Liver (tissue), 9 donors: ENCODE data around the gene SP7. TPM values are rescaled to one million over a fixed set of nuclear protein-coding genes. Genes with fewer than 3 reads are reported as not detected.

Experiments
- DNase-seq: peaks from one replicate; pipeline ENCODE4 v3.0.0-alpha.2; 2017; ENCODE audit warnings: low spot score
- H3K27ac ChIP-seq, 2 donors: one replicate each; pipeline ENCODE4 v1.7.0; 2013; ENCODE audit warnings: inconsistent platforms in 2 of 2, low read length in 2 of 2, control low read depth in 1 of 2, low read depth in 1 of 2, mild to moderate bottlenecking in 1 of 2
- H3K27me3 ChIP-seq, 4 donors: one replicate each; pipeline versions ENCODE4 v1.6.1 to v1.7.0; 2013; ENCODE audit warnings: low read length in 3 of 4, inconsistent platforms in 1 of 4, mild to moderate bottlenecking in 1 of 4, moderate library complexity in 1 of 4; ENCODE audit not compliant: control insufficient read depth in 4 of 4, insufficient read depth in 4 of 4
- H3K36me3 ChIP-seq, 4 donors: one replicate each; pipeline versions ENCODE4 v1.6.1 to v1.7.0; 2013; ENCODE audit warnings: low read length in 3 of 4, mild to moderate bottlenecking in 3 of 4, low read depth in 1 of 4, moderate library complexity in 1 of 4; ENCODE audit not compliant: control insufficient read depth in 4 of 4, insufficient read depth in 3 of 4
- H3K4me1 ChIP-seq, 4 donors: one replicate each; pipeline versions ENCODE4 v1.6.1 to v1.7.0; 2013; ENCODE audit warnings: low read length in 3 of 4, mild to moderate bottlenecking in 3 of 4, moderate library complexity in 1 of 4; ENCODE audit not compliant: control insufficient read depth in 4 of 4, insufficient read depth in 4 of 4
- H3K4me3 ChIP-seq, 3 donors: one replicate each; pipeline versions ENCODE4 v1.6.1 to v1.7.0; 2013; ENCODE audit warnings: low read length in 3 of 3, control low read depth in 1 of 3, low read depth in 1 of 3, mild to moderate bottlenecking in 1 of 3
- H3K9ac ChIP-seq, 2 donors: one replicate each; pipeline ENCODE4 v1.7.0; 2013; ENCODE audit warnings: low read length in 2 of 2, mild to moderate bottlenecking in 2 of 2, moderate library complexity in 2 of 2, control low read depth in 1 of 2, low read depth in 1 of 2
- H3K9me3 ChIP-seq, 4 donors: one replicate each; pipeline versions ENCODE4 v1.6.1 to v1.7.0; 2013; ENCODE audit warnings: low read length in 3 of 4; ENCODE audit not compliant: control insufficient read depth in 4 of 4
- EGR1 ChIP-seq, 2 donors: IDR thresholded peaks; 2 replicates each; pipeline ENCODE4 v1.6.1; 2016 to 2018; ENCODE audit warnings: antibody characterized with exemption in 2 of 2, low read depth in 2 of 2
- FOXA1 ChIP-seq: IDR thresholded peaks from 2 replicates; pipeline ENCODE4 v1.6.1; 2016; ENCODE audit warnings: antibody characterized with exemption
- FOXA2 ChIP-seq: IDR thresholded peaks from 2 replicates; pipeline ENCODE4 v1.6.1; 2016; ENCODE audit warnings: antibody characterized with exemption
- GABPA ChIP-seq, 2 donors: IDR thresholded peaks in 1 of 2; conservative IDR thresholded peaks in 1 of 2; 2 replicates each; pipeline ENCODE4 v1.6.1; 2016; ENCODE audit warnings: antibody characterized with exemption in 2 of 2, mild to moderate bottlenecking in 1 of 2, moderate library complexity in 1 of 2
- HNF4A ChIP-seq, 2 donors: conservative IDR thresholded peaks; 2 replicates each; pipeline ENCODE4 v1.6.1; 2016; ENCODE audit warnings: antibody characterized with exemption in 2 of 2, mild to moderate bottlenecking in 2 of 2
- HNF4G ChIP-seq: IDR thresholded peaks from 2 replicates; pipeline ENCODE4 v1.6.1; 2016; ENCODE audit warnings: antibody characterized with exemption
- JUND ChIP-seq, 2 donors: IDR thresholded peaks; 2 replicates each; pipeline ENCODE4 v1.6.1; 2016; ENCODE audit warnings: antibody characterized with exemption in 2 of 2
- MAX ChIP-seq: IDR thresholded peaks from 2 replicates; pipeline ENCODE4 v1.6.1; 2016; ENCODE audit warnings: antibody characterized with exemption
- NR2F2 ChIP-seq: IDR thresholded peaks from 2 replicates; pipeline ENCODE4 v1.6.1; 2016; ENCODE audit warnings: antibody characterized with exemption
- RAD21 ChIP-seq, 2 donors: IDR thresholded peaks; 2 replicates each; pipeline ENCODE4 v1.6.1; 2016; ENCODE audit warnings: antibody characterized with exemption in 2 of 2, mild to moderate bottlenecking in 2 of 2
- REST ChIP-seq: IDR thresholded peaks from 2 replicates; pipeline ENCODE4 v1.6.1; 2016; ENCODE audit warnings: antibody characterized with exemption, mild to moderate bottlenecking
- RXRA ChIP-seq, 2 donors: IDR thresholded peaks; 2 replicates each; pipeline ENCODE4 v1.6.1; 2017 to 2018; ENCODE audit warnings: antibody characterized with exemption in 2 of 2, mild to moderate bottlenecking in 1 of 2
- SP1 ChIP-seq: IDR thresholded peaks from 2 replicates; pipeline ENCODE4 v1.6.1; 2018; ENCODE audit warnings: antibody characterized with exemption, mild to moderate bottlenecking
- TAF1 ChIP-seq: conservative IDR thresholded peaks from 2 replicates; pipeline ENCODE4 v1.6.1; 2016; ENCODE audit warnings: antibody characterized with exemption, mild to moderate bottlenecking
- YY1 ChIP-seq: IDR thresholded peaks from 2 replicates; pipeline ENCODE4 v1.6.1; 2016; ENCODE audit warnings: antibody characterized with exemption, mild to moderate bottlenecking
- ZBTB33 ChIP-seq: IDR thresholded peaks from 2 replicates; pipeline ENCODE4 v1.6.1; 2016; ENCODE audit warnings: antibody characterized with exemption
- WGBS: extraction: QIAGEN DNeasy Blood & Tissue Kit; methylation state at CpG from one replicate; pipeline ENCODE4 v1.1.7; 2013; 5-methylcytosine and 5-hydroxymethylcytosine counted together
- polyA plus RNA-seq, 2 donors: library from polyadenylated mRNA; stranded (reverse) in 1 of 2; unstranded in 1 of 2; fragments of 200-250 nt in 1 of 2; fragments of >200 nt in 1 of 2; fragmentation: Nextera tagmentation in 1 of 2; extraction: Ambion mirVana in 1 of 2; gene quantifications; one replicate each; pipeline versions ENCODE4 v1.2.1 to v1.2.3, GENCODE V29; 2013 to 2015
- total RNA-seq, 2 donors: library from RNA; depleted of rRNA; stranded (reverse); fragments of >200 nt; gene quantifications; one replicate each; pipeline ENCODE4 v1.2.3, GENCODE V29; 2014
- donor health status: healthy.
- donor health status: healthy.
- donor health status: healthy.
- donor health status: healthy.
- donor health status: healthy.

SP7 gene
- total and polyA plus RNA-seq, 4 donors: not detected

- Histone ChIP-seq H3K27me3 (peaks cover 0 to 2% (median 0%) of the 10 kb centered on the region in 4 donors), H3K36me3 (no peaks in the 10 kb centered on the region), H3K27ac (no peak overlapping the region), H3K9ac (no peak overlapping the region), H3K4me3 (no peak overlapping the region), H3K4me1 (no peaks in the 10 kb centered on the region), H3K9me3 (no peaks in the 10 kb centered on the region)
- 83% methylated on average over 8 of the region's 8 CpGs for WGBS
- no peak for TF ChIP-seq GABPA (IDR thresholded peaks at IDR 0.05 in 1 of 2, conservative IDR thresholded peaks at IDR 0.05 in 1 of 2)
- TF ChIP-seq RXRA (IDR thresholded peaks at IDR 0.05): no peak
- TF ChIP-seq HNF4A (conservative IDR thresholded peaks at IDR 0.05): no peak
- TF ChIP-seq NR2F2: no peak
- no peak for TF ChIP-seq JUND (IDR thresholded peaks at IDR 0.05)
- TF ChIP-seq MAX: no peak
- TF ChIP-seq SP1: no peak
- no peak for TF ChIP-seq YY1
- TF ChIP-seq TAF1: no peak
- TF ChIP-seq HNF4G: no peak
- no peak for TF ChIP-seq FOXA2
- TF ChIP-seq EGR1 (IDR thresholded peaks at IDR 0.05; ENCODE audit: low read depth in 2 of 2): no peak
- no peak for DNase-seq
Observed at GRCh38 chr12:53334822-53335221, 1.3 kb downstream of the SP7 start.

- Histone ChIP-seq H3K27me3 (peaks cover 0 to 2% (median 0%) of the 10 kb centered on the region in 4 donors), H3K9ac (no peak overlapping the region), H3K9me3 (no peaks in the 10 kb centered on the region), H3K36me3 (no peaks in the 10 kb centered on the region), H3K4me1 (no peaks in the 10 kb centered on the region), H3K27ac (no peak overlapping the region), H3K4me3 (no peak overlapping the region)
- no peak for DNase-seq
- WGBS: 74% methylated on average over 7 of the region's 7 CpGs
- TF ChIP-seq GABPA (IDR thresholded peaks at IDR 0.05 in 1 of 2, conservative IDR thresholded peaks at IDR 0.05 in 1 of 2): no peak
- no peak for TF ChIP-seq FOXA1
- no peak for TF ChIP-seq HNF4G
- no peak for TF ChIP-seq FOXA2
- no peak for TF ChIP-seq YY1
- TF ChIP-seq MAX: no peak
- no peak for TF ChIP-seq RAD21 (IDR thresholded peaks at IDR 0.05)
- no peak for TF ChIP-seq NR2F2
- no peak for TF ChIP-seq REST
- no peak for TF ChIP-seq ZBTB33
- no peak for TF ChIP-seq EGR1 (IDR thresholded peaks at IDR 0.05; ENCODE audit: low read depth in 2 of 2)
Observed at GRCh38 chr12:53333845-53334244, 2.3 kb downstream of the SP7 start.
